ENCODE data around the gene SLC9A3. TPM values are rescaled to one million over a fixed set of nuclear protein-coding genes. Genes with fewer than 3 reads are reported as not detected.
A peak's percentile ranks its signal among the peaks of the same experiment; 100 is the strongest.

Gene SLC9A3
- total RNA-seq, 4 donors from 2014 or later = 3.7 to 5.9 (median 4.3) TPM

DNA sequence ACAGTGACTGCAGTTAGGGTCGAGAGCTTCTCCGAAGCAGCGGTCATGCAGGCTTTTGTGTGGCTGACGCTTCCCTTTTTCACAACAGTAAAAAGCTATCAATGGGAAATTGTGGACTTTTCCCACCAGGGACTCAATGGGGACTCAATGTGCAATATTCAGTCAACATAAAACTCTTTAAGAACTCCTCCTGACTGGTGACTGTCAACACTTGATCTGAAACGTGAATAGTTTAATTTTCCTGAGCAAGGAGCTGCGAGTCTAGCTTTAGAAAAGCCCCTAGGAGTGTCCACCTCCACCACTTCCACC lies 52.5 kb downstream of the SLC9A3 start:
- Histone ChIP-seq H3K9me3 (no peaks in the 10 kb centered on the region), H3K36me3 (peaks cover 13% of the 10 kb centered on the region), H3K4me1 (peaks cover 51% of the 10 kb centered on the region), H3K27me3 (peaks cover 19% of the 10 kb centered on the region), H3K4me3 (peak overlapping the region; percentile 78), H3K27ac (no peak overlapping the region)
- 81% methylated on average over 6 of the region's 6 CpGs for WGBS
- peak in 1 of 2 donors; percentile 10 for DNase-seq (ENCODE audit: low spot score in 2 of 2)
- TF ChIP-seq POLR2AphosphoS5 (IDR thresholded peaks at IDR 0.05) (no peak), POLR2A (IDR thresholded peaks at IDR 0.05) (no peak), CTCF (IDR thresholded peaks at IDR 0.05) (no peak), EP300 (IDR thresholded peaks at IDR 0.05) (no peak)

GRCh38 chr5:470961-471749 lies 53.1 kb downstream of the SLC9A3 start:
- WGBS = 88% methylated on average over 24 of the region's 31 CpGs
- no peak overlapping the region for H3K27ac ChIP-seq
- peaks cover 15% of the 10 kb centered on the region for H3K27me3 ChIP-seq
- H3K4me3 ChIP-seq = no peak overlapping the region
- H3K9me3 ChIP-seq = no peaks in the 10 kb centered on the region
- peaks cover 46% of the 10 kb centered on the region for H3K4me1 ChIP-seq
- H3K36me3 ChIP-seq = peaks cover 18% of the 10 kb centered on the region
- peak; percentile 68 for DNase-seq (ENCODE audit: low spot score in 2 of 2)
- TF ChIP-seq CTCF (IDR thresholded peaks at IDR 0.05) (no peak), POLR2A (IDR thresholded peaks at IDR 0.05) (no peak), POLR2AphosphoS5 (IDR thresholded peaks at IDR 0.05) (no peak), EP300 (IDR thresholded peaks at IDR 0.05) (no peak)

- 92% methylated on average over 11 of the region's 19 CpGs for WGBS
- H3K27ac ChIP-seq = no peak overlapping the region
- peak; percentile 60 to 74 for DNase-seq (ENCODE audit: low spot score in 2 of 2)
- H3K36me3 ChIP-seq = peaks cover 31% of the 10 kb centered on the region
- TF ChIP-seq POLR2A (IDR thresholded peaks at IDR 0.05) = no peak
- no peak for TF ChIP-seq POLR2AphosphoS5 (IDR thresholded peaks at IDR 0.05)
- TF ChIP-seq CTCF (IDR thresholded peaks at IDR 0.05) = no peak
- no peak for TF ChIP-seq EP300 (IDR thresholded peaks at IDR 0.05)
- H3K4me1 ChIP-seq = peaks cover 34% of the 10 kb centered on the region
- H3K9me3 ChIP-seq = no peaks in the 10 kb centered on the region
- peaks cover 3% of the 10 kb centered on the region for H3K27me3 ChIP-seq
- H3K4me3 ChIP-seq = no peak overlapping the region
These were observed 54.3 kb downstream of the SLC9A3 start for GRCh38 chr5:469752-470483.

- Histone ChIP-seq H3K4me3 (no peak overlapping the region), H3K27me3 (no peaks in the 10 kb centered on the region), H3K36me3 (peaks cover 44% of the 10 kb centered on the region), H3K9me3 (no peaks in the 10 kb centered on the region), H3K27ac (no peak overlapping the region), H3K4me1 (peaks cover 28% of the 10 kb centered on the region)
- TF ChIP-seq CTCF (IDR thresholded peaks at IDR 0.05) (no peak), EP300 (IDR thresholded peaks at IDR 0.05) (no peak), POLR2AphosphoS5 (IDR thresholded peaks at IDR 0.05) (no peak), POLR2A (IDR thresholded peaks at IDR 0.05) (no peak)
- peak; percentile 26 to 52 for DNase-seq (ENCODE audit: low spot score in 2 of 2)
- WGBS = 86% methylated on average over 5 of the region's 6 CpGs
These were observed 55.8 kb downstream of the SLC9A3 start for GRCh38 chr5:468401-468800.

DNA sequence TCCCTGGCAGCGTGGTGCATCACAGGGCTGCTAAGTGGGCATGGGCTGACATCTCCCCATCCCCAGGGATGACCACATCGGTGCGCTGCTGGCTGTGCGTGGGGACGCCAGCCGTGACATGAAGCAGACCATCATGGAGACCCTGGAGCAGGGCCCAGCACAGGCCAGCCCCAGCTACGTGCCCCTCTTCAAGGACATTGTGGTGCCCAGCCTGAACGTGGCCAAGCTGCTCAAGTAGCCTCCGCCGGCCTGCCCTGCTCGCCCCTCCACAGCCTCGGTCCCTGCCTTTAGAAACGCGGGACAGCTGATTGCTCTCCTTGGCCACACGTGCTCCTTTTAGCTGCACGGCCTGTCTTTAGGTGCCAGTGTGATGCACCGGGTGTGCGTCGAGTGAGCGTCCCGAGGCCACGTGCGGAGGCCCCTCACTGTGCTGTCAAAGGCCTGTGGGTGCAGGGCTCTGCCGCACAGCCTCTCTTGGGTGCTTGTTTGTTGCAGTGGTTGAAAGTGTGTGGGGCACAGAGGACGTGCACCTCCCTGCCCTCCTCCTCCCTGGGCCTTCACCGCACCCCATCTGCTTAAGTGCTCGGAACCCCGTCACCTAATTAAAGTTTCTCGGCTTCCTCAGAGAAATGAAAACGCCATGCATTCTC lies 57.5 kb downstream of the SLC9A3 start:
- peaks cover 60% of the 10 kb centered on the region for H3K36me3 ChIP-seq
- no peak for TF ChIP-seq EP300 (IDR thresholded peaks at IDR 0.05)
- TF ChIP-seq POLR2AphosphoS5 (IDR thresholded peaks at IDR 0.05) = no peak
- no peak for TF ChIP-seq CTCF (IDR thresholded peaks at IDR 0.05)
- TF ChIP-seq POLR2A (IDR thresholded peaks at IDR 0.05) = no peak
- no peak overlapping the region for H3K27ac ChIP-seq
- no peaks in the 10 kb centered on the region for H3K27me3 ChIP-seq
- peak; percentile 59 to 75 for DNase-seq (ENCODE audit: low spot score in 2 of 2)
- no peak overlapping the region for H3K4me3 ChIP-seq
- H3K9me3 ChIP-seq = no peaks in the 10 kb centered on the region
- 90% methylated on average over 28 of the region's 30 CpGs for WGBS
- peaks cover 21% of the 10 kb centered on the region for H3K4me1 ChIP-seq
